ENCODE results near the gene ZNF530.

The ZNF530 gene

GRCh38 chr19:57599761-57600383, at the start of gene ZNF530:
TSS of gene ZNF530 (plus strand) at chr19:57599885. CDS start at chr19:57604346, 4,461 bp downstream.
- DNase-seq (ENCODE audit: low read depth in 2 of 2): peak; percentile 75 to 79

GRCh38 chr19:57552432-57552831, 47.3 kb upstream of the ZNF530 start:
- DNase-seq (ENCODE audit: low read depth in 2 of 2): no peak

GRCh38 chr19:57557659-57558058, 42.0 kb upstream of the ZNF530 start:
- DNase-seq (ENCODE audit: low read depth in 2 of 2): no peak

- no peak for DNase-seq (ENCODE audit: low read depth in 2 of 2)
Observed at GRCh38 chr19:57558525-57558924, 41.2 kb upstream of the ZNF530 start.

GRCh38 chr19:57559008-57559403, 40.7 kb upstream of the ZNF530 start:
- no peak for DNase-seq (ENCODE audit: low read depth in 2 of 2)

GRCh38 chr19:57559404-57560025, 40.2 kb upstream of the ZNF530 start, which contains the start of gene ZNF550:
TSS of gene ZNF550 (minus strand) at chr19:57559863. CDS start at chr19:57559682, 181 bp downstream.
- peak; percentile 80 to 83 for DNase-seq (ENCODE audit: low read depth in 2 of 2)

GRCh38 chr19:57560049-57560491, 39.6 kb upstream of the ZNF530 start:
- DNase-seq (ENCODE audit: low read depth in 2 of 2): no peak

- DNase-seq (ENCODE audit: low read depth in 2 of 2): no peak
Observed at GRCh38 chr19:57563547-57563946, 36.1 kb upstream of the ZNF530 start.

GRCh38 chr19:57566396-57567265, 33.1 kb upstream of the ZNF530 start:
- no peak for DNase-seq (ENCODE audit: low read depth in 2 of 2)

- no peak for DNase-seq (ENCODE audit: low read depth in 2 of 2)
Observed at GRCh38 chr19:57570707-57571106, 29.0 kb upstream of the ZNF530 start.

GRCh38 chr19:57572415-57572947, 27.2 kb upstream of the ZNF530 start:
- no peak for DNase-seq (ENCODE audit: low read depth in 2 of 2)

- DNase-seq (ENCODE audit: low read depth in 2 of 2): no peak
Observed at GRCh38 chr19:57576661-57577060, 23.0 kb upstream of the ZNF530 start.

GRCh38 chr19:57578487-57579205, 21.0 kb upstream of the ZNF530 start, which contains the start of gene ZNF416:
TSS of gene ZNF416 (minus strand) at chr19:57578911. CDS start at chr19:57578704, 207 bp downstream.
- peak; percentile 93 to 96 for DNase-seq (ENCODE audit: low read depth in 2 of 2)

- DNase-seq (ENCODE audit: low read depth in 2 of 2): no peak
Observed at GRCh38 chr19:57583104-57583520, 16.6 kb upstream of the ZNF530 start.

GRCh38 chr19:57583521-57584416, 15.9 kb upstream of the ZNF530 start, which contains the start of gene ZIK1:
TSS of gene ZIK1 (plus strand) at chr19:57584145. CDS start at chr19:57584357, 212 bp downstream.
- peak; percentile 79 to 81 for DNase-seq (ENCODE audit: low read depth in 2 of 2)

- no peak for DNase-seq (ENCODE audit: low read depth in 2 of 2)
Observed at GRCh38 chr19:57587529-57587928, 12.2 kb upstream of the ZNF530 start.

- DNase-seq (ENCODE audit: low read depth in 2 of 2): no peak
Observed at GRCh38 chr19:57599377-57599760, 316 bp upstream of the ZNF530 start.

GRCh38 chr19:57606931-57607330, 7.2 kb downstream of the ZNF530 start:
- DNase-seq (ENCODE audit: low read depth in 2 of 2): no peak

- no peak for DNase-seq (ENCODE audit: low read depth in 2 of 2)
Observed at GRCh38 chr19:57611113-57611512, 11.4 kb downstream of the ZNF530 start.
